Central memory CD8-positive, alpha-beta T cell (primary cell): ENCODE data around the gene NEUROG2.
A peak's percentile ranks its signal among the peaks of the same experiment; 100 is the strongest.
"Not testable (repeated sequence)": the region's sequence is repeated elsewhere in the genome, so short reads cannot be mapped to it uniquely, and the experiment has no call there.

ENCODE experiments used
- ATAC-seq: fragments of 150-1000 bp; cut with Tn5 transposase; replicated peaks from 2 replicates; pipeline ENCODE4 v1.10.0; 2022; ENCODE audit warnings: mild to moderate bottlenecking, moderate FRiP score, moderate number of reproducible peaks; ENCODE audit not compliant: poor library complexity, severe bottlenecking; ENCODE audit errors: extremely low read depth
- DNase-seq, 2 donors: peaks; one replicate each; pipeline ENCODE4 v3.0.0; 2021; ENCODE audit warnings: low spot score in 2 of 2
- H3K27ac Mint-ChIP-seq: one replicate; pipeline ENCODE4 v1.8.0; 2022; ENCODE audit warnings: low read depth, mild to moderate bottlenecking, moderate library complexity, mixed read lengths
- H3K27me3 Mint-ChIP-seq: one replicate; pipeline ENCODE4 v1.8.0; 2022; ENCODE audit warnings: mixed read lengths
- H3K36me3 Mint-ChIP-seq: one replicate; pipeline ENCODE4 v1.8.0; 2022; ENCODE audit warnings: mild to moderate bottlenecking, moderate library complexity, mixed read lengths; ENCODE audit not compliant: insufficient read depth
- H3K4me1 Mint-ChIP-seq: one replicate; pipeline ENCODE4 v1.8.0; 2022; ENCODE audit warnings: mixed read lengths
- H3K4me3 Mint-ChIP-seq: one replicate; pipeline ENCODE4 v1.8.0; 2022; ENCODE audit warnings: mild to moderate bottlenecking, moderate library complexity, mixed read lengths
- H3K9me3 Mint-ChIP-seq: one replicate; pipeline ENCODE4 v1.8.0; 2022; ENCODE audit warnings: mixed read lengths

NEUROG2 gene

GRCh38 chr4:112540695-112541094 lies 24.7 kb upstream of the NEUROG2 start:
- ATAC-seq, result no peak
- Mint-ChIP-seq H3K4me1 (no peaks in the 10 kb centered on the region), H3K9me3 (no peaks in the 10 kb centered on the region), H3K27ac (no peak overlapping the region), H3K4me3 (no peak overlapping the region), H3K36me3 (no peaks in the 10 kb centered on the region), H3K27me3 (no peaks in the 10 kb centered on the region)
- DNase-seq, result no peak

GRCh38 chr4:112536123-112536522 lies 20.1 kb upstream of the NEUROG2 start:
- H3K27me3 Mint-ChIP-seq, result peaks cover 14% of the 10 kb centered on the region
- ATAC-seq, result no peak
- H3K36me3 Mint-ChIP-seq, result peaks cover 2% of the 10 kb centered on the region
- H3K4me1 Mint-ChIP-seq, result no peaks in the 10 kb centered on the region
- no peak overlapping the region for H3K27ac Mint-ChIP-seq
- DNase-seq, result no peak
- no peak overlapping the region for H3K4me3 Mint-ChIP-seq
- no peaks in the 10 kb centered on the region for H3K9me3 Mint-ChIP-seq

- Mint-ChIP-seq H3K27ac (no peak overlapping the region), H3K27me3 (peaks cover 38% of the 10 kb centered on the region), H3K36me3 (peaks cover 2% of the 10 kb centered on the region), H3K4me3 (no peak overlapping the region), H3K4me1 (no peaks in the 10 kb centered on the region), H3K9me3 (no peaks in the 10 kb centered on the region)
- ATAC-seq (no peak), DNase-seq (no peak)
These were observed 16.3 kb upstream of the NEUROG2 start for GRCh38 chr4:112532267-112532666.

- ATAC-seq, result no peak
- H3K27me3 Mint-ChIP-seq, result peaks cover 40% of the 10 kb centered on the region
- H3K27ac Mint-ChIP-seq, result no peak overlapping the region
These were observed 15.2 kb upstream of the NEUROG2 start for GRCh38 chr4:112531146-112531545.

GRCh38 chr4:112526061-112526460 lies 10.1 kb upstream of the NEUROG2 start:
- no peak overlapping the region for H3K27ac Mint-ChIP-seq
- peaks cover 7% of the 10 kb centered on the region for H3K36me3 Mint-ChIP-seq
- no peaks in the 10 kb centered on the region for H3K9me3 Mint-ChIP-seq
- peaks cover 58% of the 10 kb centered on the region for H3K27me3 Mint-ChIP-seq
- H3K4me3 Mint-ChIP-seq, result no peak overlapping the region
- no peak for ATAC-seq
- no peak for DNase-seq
- H3K4me1 Mint-ChIP-seq, result peaks cover 18% of the 10 kb centered on the region

More at GRCh38 chr4:112531146-112531545, 15.2 kb upstream of the NEUROG2 start:
- Mint-ChIP-seq H3K4me3 (no peak overlapping the region), H3K9me3 (no peaks in the 10 kb centered on the region), H3K4me1 (no peaks in the 10 kb centered on the region), H3K36me3 (peaks cover 2% of the 10 kb centered on the region)
- DNase-seq, result no peak

- peak overlapping the region; percentile 79 for H3K4me3 Mint-ChIP-seq
- H3K36me3 Mint-ChIP-seq, result peaks cover 7% of the 10 kb centered on the region
- no peak overlapping the region for H3K27ac Mint-ChIP-seq
- DNase-seq (peak; percentile 47 to 58), ATAC-seq (peak; percentile 75)
- no peaks in the 10 kb centered on the region for H3K9me3 Mint-ChIP-seq
- peaks cover 22% of the 10 kb centered on the region for H3K4me1 Mint-ChIP-seq
- peaks cover 58% of the 10 kb centered on the region for H3K27me3 Mint-ChIP-seq
These were observed 8.0 kb upstream of the NEUROG2 start for GRCh38 chr4:112523764-112524505.

GRCh38 chr4:112523008-112523721 lies 7.2 kb upstream of the NEUROG2 start:
- Mint-ChIP-seq H3K4me3 (peak overlapping the region; percentile 79), H3K9me3 (no peaks in the 10 kb centered on the region), H3K27ac (peak overlapping the region; percentile 8), H3K36me3 (peaks cover 7% of the 10 kb centered on the region), H3K4me1 (peaks cover 24% of the 10 kb centered on the region), H3K27me3 (peaks cover 64% of the 10 kb centered on the region)
- DNase-seq (no peak), ATAC-seq (peak; percentile 33)

GRCh38 chr4:112522431-112522830 lies 6.5 kb upstream of the NEUROG2 start:
- peaks cover 71% of the 10 kb centered on the region for H3K27me3 Mint-ChIP-seq

GRCh38 chr4:112521123-112522023 lies 5.4 kb upstream of the NEUROG2 start:
- Mint-ChIP-seq H3K27ac (no peak overlapping the region), H3K36me3 (peaks cover 11% of the 10 kb centered on the region), H3K4me1 (peaks cover 42% of the 10 kb centered on the region), H3K9me3 (no peaks in the 10 kb centered on the region), H3K27me3 (peaks cover 82% of the 10 kb centered on the region), H3K4me3 (no peak overlapping the region)
- ATAC-seq (no peak), DNase-seq (no peak)

More at GRCh38 chr4:112522431-112522830, 6.5 kb upstream of the NEUROG2 start:
- H3K4me1 Mint-ChIP-seq, result peaks cover 31% of the 10 kb centered on the region
- not testable (repeated sequence) for ATAC-seq, H3K27ac Mint-ChIP-seq, DNase-seq, H3K9me3 Mint-ChIP-seq, H3K36me3 Mint-ChIP-seq
- peak overlapping the region; percentile 79 for H3K4me3 Mint-ChIP-seq

- DNase-seq, result no peak
- Mint-ChIP-seq H3K9me3 (no peaks in the 10 kb centered on the region), H3K36me3 (peaks cover 11% of the 10 kb centered on the region), H3K27me3 (peaks cover 82% of the 10 kb centered on the region), H3K27ac (no peak overlapping the region), H3K4me3 (no peak overlapping the region), H3K4me1 (peaks cover 47% of the 10 kb centered on the region)
- no peak for ATAC-seq
These were observed 4.7 kb upstream of the NEUROG2 start for GRCh38 chr4:112520598-112521122.

- Mint-ChIP-seq H3K4me1 (peaks cover 53% of the 10 kb centered on the region), H3K4me3 (no peak overlapping the region), H3K27ac (no peak overlapping the region), H3K27me3 (peaks cover 88% of the 10 kb centered on the region), H3K36me3 (peaks cover 14% of the 10 kb centered on the region), H3K9me3 (no peaks in the 10 kb centered on the region)
- ATAC-seq, result no peak
- DNase-seq, result no peak
These were observed 4.0 kb upstream of the NEUROG2 start for GRCh38 chr4:112519689-112520597.
